K562 (cell line): ENCODE data around the gene SLAIN1. TPM values are rescaled to one million over a fixed set of nuclear protein-coding genes. Genes with fewer than 3 reads are reported as not detected.

Source experiments
- ATAC-seq: fragments of 200-7000 bp; cut with Tn5 transposase; 3 replicates; pipeline ENCODE4 v1.9.1; 2020; ENCODE audit warnings: moderate library complexity
- BruUV-seq: library from RNA; stranded (reverse); fragments of 400-500 nt; replicated peaks from 2 replicates; lab custom pipeline; 2021; lab: Mats Ljungman, UMichigan
- CTCF ChIA-PET: fragments of 300-600 bp; formaldehyde crosslinking; extraction: SDS; loops from one replicate; lab custom pipeline; 2021; ENCODE audit warnings: low intra/inter-chr PET ratio; lab: Yijun Ruan, JAX
- POLR2A ChIA-PET: fragments of 300-600, 350-650 bp; sonication (Branson Sonifier 250); formaldehyde crosslinking; extraction: SDS; loops from one replicate; lab custom pipeline; 2021; ENCODE audit warnings: antibody characterized with exemption, inconsistent platforms; lab: Yijun Ruan, JAX
- DNase-seq, 4 experiments: peaks; one replicate each; pipeline versions ENCODE4 v3.0.0 to v3.0.0-alpha.2; 2011 to 2018; ENCODE audit warnings: low spot score in 3 of 4, mixed read lengths in 3 of 4; ENCODE audit errors: extremely low read depth in 1 of 4
- FAIRE-seq: peaks from 2 replicates; lab custom pipeline; 2011; peaks lifted over from hg19 to GRCh38; lab: Jason Lieb, UNC
- H2AFZ ChIP-seq: 2 replicates; pipeline ENCODE4 v1.6.0; 2011; ENCODE audit warnings: low read depth, low read length, control low read depth, inconsistent platforms
- H3K27ac ChIP-seq: fragments of 200-600 bp; 3 replicates; pipeline ENCODE4 v1.8.0; 2011; ENCODE audit warnings: low read depth, mild to moderate bottlenecking, control low read depth, inconsistent platforms, low read length, moderate library complexity, mixed read lengths; ENCODE audit errors: extremely low read depth
- H3K27me3 ChIP-seq, 2 experiments: fragments of 300-600 bp in 1 of 2; 2 replicates in 1 of 2; 3 replicates in 1 of 2; pipeline versions ENCODE4 v1.6.0 to v1.8.0; 2011; ENCODE audit warnings: inconsistent platforms in 2 of 2, low read length in 2 of 2, mild to moderate bottlenecking in 1 of 2, mixed read lengths in 1 of 2, moderate library complexity in 1 of 2; ENCODE audit not compliant: control insufficient read depth in 2 of 2, insufficient read depth in 2 of 2
- H3K36me3 ChIP-seq: fragments of 300-600 bp; 3 replicates; pipeline ENCODE4 v1.8.0; 2011; ENCODE audit warnings: mild to moderate bottlenecking, low read length, inconsistent platforms; ENCODE audit not compliant: control insufficient read depth, insufficient read depth
- H3K4me1 ChIP-seq, 2 experiments: fragments of 200-600 bp in 1 of 2; replicated peaks in 1 of 2; 2 replicates in 1 of 2; 3 replicates in 1 of 2; pipeline versions ENCODE4 v1.5.1 to v1.8.0; 2011; ENCODE audit warnings: inconsistent platforms in 2 of 2, low read length in 2 of 2, mild to moderate bottlenecking in 1 of 2, mixed read lengths in 1 of 2, moderate library complexity in 1 of 2; ENCODE audit not compliant: control insufficient read depth in 2 of 2, insufficient read depth in 2 of 2
- H3K4me2 ChIP-seq: 2 replicates; pipeline ENCODE4 v1.6.1; 2011; ENCODE audit warnings: low read length, control low read depth, inconsistent platforms, mixed read lengths; ENCODE audit not compliant: insufficient read depth
- H3K4me3 ChIP-seq: fragments of 200-600 bp; sonication (generic), shearing (Covaris generic); 2 replicates; pipeline ENCODE4 v1.5.1; 2016; ENCODE audit warnings: control low read depth, inconsistent platforms
- H3K79me2 ChIP-seq: fragments of 200-600 bp; 3 replicates; pipeline ENCODE4 v1.8.0; 2011; ENCODE audit warnings: low read length, inconsistent platforms; ENCODE audit not compliant: control insufficient read depth, insufficient read depth
- H3K9ac ChIP-seq, 2 experiments: 2 replicates each; pipeline versions ENCODE4 v1.6.0 to v1.6.1; 2011; ENCODE audit warnings: low read depth in 2 of 2, low read length in 2 of 2, control low read depth in 1 of 2, inconsistent platforms in 1 of 2, mild to moderate bottlenecking in 1 of 2, mixed read lengths in 1 of 2; ENCODE audit not compliant: insufficient read depth in 1 of 2
- H3K9me1 ChIP-seq: one replicate; pipeline ENCODE4 v1.6.0; 2011; ENCODE audit warnings: inconsistent platforms, mild to moderate bottlenecking, low read length, moderate library complexity; ENCODE audit not compliant: control insufficient read depth, insufficient read depth
- H3K9me3 ChIP-seq: replicated peaks from 2 replicates; pipeline ENCODE4 v1.5.1; 2011; ENCODE audit warnings: low read depth, low read length, inconsistent platforms; ENCODE audit not compliant: control insufficient read depth, insufficient read depth
- H4K20me1 ChIP-seq: replicated peaks from 2 replicates; pipeline ENCODE4 v1.6.1; 2011; ENCODE audit warnings: low read length, inconsistent platforms, mixed read lengths; ENCODE audit not compliant: control insufficient read depth, insufficient read depth
- BACH1 ChIP-seq: fragments of 200-800 bp; sonication (Bioruptor generic); IDR thresholded peaks from 2 replicates; pipeline ENCODE4 v1.6.1; 2016; ENCODE audit warnings: missing genetic modification characterization, missing compliant biosample characterization
- EZH2 ChIP-seq: IDR thresholded peaks from 2 replicates; pipeline ENCODE4 v1.6.1; 2012; ENCODE audit warnings: low read depth, mild to moderate bottlenecking, inconsistent platforms, low read length, borderline replicate concordance
- MLX ChIP-seq, 2 experiments: fragments of 450-650 bp in 1 of 2; sonication (generic) in 1 of 2; formaldehyde crosslinking; conservative IDR thresholded peaks; 2 replicates each; pipeline versions ENCODE4 v1.4.0 to v1.8.1; 2020 to 2022; ENCODE audit warnings: mild to moderate bottlenecking in 1 of 2, missing genetic modification reagents in 1 of 2
- ZNF197 ChIP-seq: fragments of 200-800 bp; sonication (Bioruptor generic); IDR thresholded peaks from 2 replicates; pipeline ENCODE4 v1.6.1; 2016; ENCODE audit warnings: low read depth, missing genetic modification characterization, missing compliant biosample characterization
- ZNF3 ChIP-seq: fragments of 250-450 bp; sonication (Bioruptor Pico); IDR thresholded peaks from 2 replicates; pipeline ENCODE4 v1.5.0; 2021; ENCODE audit warnings: mild to moderate bottlenecking, moderate library complexity
- WGBS: fragments of 100-300 bp; shearing (Covaris generic); methylation state at CpG from one replicate; pipeline ENCODE4 v1.1.6; 2016; ENCODE audit warnings: low coverage, mixed read lengths; ENCODE audit not compliant: insufficient coverage; ENCODE audit errors: missing lambda C conversion rate; 5-methylcytosine and 5-hydroxymethylcytosine counted together
- in situ Hi-C: fragments of 300-500 bp; cut with MboI; formaldehyde crosslinking; loops from 4 replicates; pipeline ENCODE4 v1.15.0; 2018; ENCODE audit warnings: inconsistent platforms, mixed read lengths
- intact Hi-C: fragments of 100-400 bp; cut with micrococcal nuclease; formaldehyde crosslinking; loops from 2 replicates; pipeline ENCODE4 v1.14.2; 2022
- polyA plus RNA-seq, 8 experiments: library from polyadenylated mRNA; depleted of rRNA in 4 of 8; stranded (reverse) in 5 of 8; unstranded in 3 of 8; fragments of >200 nt; fragmentation: Nextera tagmentation in 2 of 8; fragmentation: Illumina TruSeq in 1 of 8; extraction: Ambion mirVana in 2 of 8; extraction: Trizol in 1 of 8; gene quantifications; 2 replicates each; pipeline versions ENCODE4 v1.2.1 to v1.2.3, GENCODE V29; 2011 to 2014; ENCODE audit warnings: inconsistent platforms in 1 of 8, missing spikeins in 1 of 8
- total RNA-seq, 7 experiments: library from RNA; depleted of rRNA in 6 of 7; stranded (reverse); fragments of >200 nt in 6 of 7; fragmentation: Illumina TruSeq in 2 of 7; extraction: Trizol in 2 of 7; gene quantifications; 2 replicates each; pipeline versions ENCODE4 v1.2.1 to v1.2.3, GENCODE V29; 2011 to 2021; ENCODE audit warnings: low replicate concordance in 1 of 7

SLAIN1 gene
- total and polyA plus RNA-seq, 9 of the 15 experiments (the other 6 are each of a cell fraction or from before 2014, with no cell fraction given), result 0.07 to 0.40 (median 0.10) TPM; not detected in 3

- no peak for TF ChIP-seq BACH1
- TF ChIP-seq MLX (CRISPR knock-in tag; conservative IDR thresholded peaks at IDR 0.05), result no peak
- TF ChIP-seq EZH2, result no peak
- no peak for TF ChIP-seq ZNF3 (CRISPR knock-in tag)
- no peak for TF ChIP-seq ZNF197 (CRISPR knock-in tag)
- BruUV-seq, result no TSS peak
- Histone ChIP-seq H3K4me3 (no peak overlapping the region), H3K79me2 (no peaks in the 10 kb centered on the region), H3K27ac (no peak overlapping the region), H3K9me1 (no peaks in the 10 kb centered on the region), H3K4me2 (no peak overlapping the region), H3K9me3 (no peaks in the 10 kb centered on the region), H4K20me1 (no peaks in the 10 kb centered on the region), H3K4me1 (no peaks in the 10 kb centered on the region), H3K36me3 (no peaks in the 10 kb centered on the region), H3K9ac (no peak overlapping the region), H2AFZ (no peak overlapping the region), H3K27me3 (no peaks in the 10 kb centered on the region)
- CTCF ChIA-PET, result no interaction called here
- in situ Hi-C loops, result no loop called here
- FAIRE-seq, result no peak
- intact Hi-C loops, result no loop called here
- ATAC-seq, result no peak
- no peak for DNase-seq
- 0% methylated on average over 8 of the region's 8 CpGs for WGBS
- POLR2A ChIA-PET, result no interaction called here
Measured at GRCh38 chr13:77729502-77730221, 32.2 kb downstream of the SLAIN1 start.
